C4-2B (cell line): Measurements from ENCODE around the gene DNAJC1.

Experiments used
- CTCF ChIP-seq: fragments of 450-650 bp; conservative IDR thresholded peaks from 2 replicates; pipeline ENCODE4 v1.5.1; 2017; ENCODE audit warnings: mild to moderate bottlenecking
- ZFX ChIP-seq: fragments of 450-650 bp; IDR thresholded peaks from 2 replicates; pipeline ENCODE4 v1.6.1; 2017

GRCh38 chr10:21742740-21743412 lies 260.7 kb downstream of the DNAJC1 start:
- TF ChIP-seq CTCF, result no peak
- TF ChIP-seq ZFX, result no peak
